Neural cell (in vitro differentiated cells): ENCODE data around the gene OR6P1. TPM values are rescaled to one million over a fixed set of nuclear protein-coding genes. Genes with fewer than 3 reads are reported as not detected.

Source experiments
- H2AFZ ChIP-seq: fragments of 200-600, 300-800 bp; sonication (generic), shearing (Covaris generic); 2 replicates; pipeline ENCODE4 v1.6.0; 2014; ENCODE audit warnings: low read depth, mild to moderate bottlenecking, antibody characterized with exemption, low read length, moderate library complexity
- H3F3A ChIP-seq: fragments of 200-600 bp; shearing (Covaris generic); 2 replicates; pipeline ENCODE4 v1.6.1; 2016; ENCODE audit warnings: mild to moderate bottlenecking, moderate library complexity, mixed read lengths, antibody characterized with exemption, low read length; ENCODE audit not compliant: insufficient read depth, poor library complexity, severe bottlenecking
- H3K27ac ChIP-seq: fragments of 200-600, 300-800 bp; sonication (generic), shearing (Covaris generic); 2 replicates; pipeline ENCODE4 v1.5.1; 2014; ENCODE audit warnings: mild to moderate bottlenecking, low read length, moderate library complexity
- H3K27me3 ChIP-seq: fragments of 300-800, 200-600 bp; sonication (generic), shearing (Covaris generic); 2 replicates; pipeline ENCODE4 v1.6.0; 2014; ENCODE audit warnings: mild to moderate bottlenecking, low read depth, low read length, moderate library complexity; ENCODE audit not compliant: insufficient read depth
- H3K36me3 ChIP-seq: fragments of 300-800, 200-600 bp; sonication (generic), shearing (Covaris generic); 2 replicates; pipeline ENCODE4 v1.5.1; 2014; ENCODE audit warnings: mild to moderate bottlenecking, antibody characterized with exemption, low read length, moderate library complexity; ENCODE audit not compliant: insufficient read depth
- H3K4me2 ChIP-seq: fragments of 300-800, 200-600 bp; sonication (generic), shearing (Covaris generic); 2 replicates; pipeline ENCODE4 v1.6.0; 2014; ENCODE audit warnings: mild to moderate bottlenecking, low read length
- H3K4me3 ChIP-seq: fragments of 300-800, 200-600 bp; sonication (generic), shearing (Covaris generic); 2 replicates; pipeline ENCODE4 v1.5.1; 2014; ENCODE audit warnings: mild to moderate bottlenecking, low read length, moderate library complexity
- H3K79me2 ChIP-seq: fragments of 200-600 bp; shearing (Covaris generic); replicated peaks from 2 replicates; pipeline ENCODE4 v1.6.0; 2014; ENCODE audit warnings: mild to moderate bottlenecking, low read length, moderate library complexity; ENCODE audit not compliant: insufficient read depth
- H3K9ac ChIP-seq: fragments of 300-800, 200-600 bp; sonication (generic), shearing (Covaris generic); 2 replicates; pipeline ENCODE4 v1.6.1; 2016; ENCODE audit warnings: mild to moderate bottlenecking, low read length, mixed read lengths
- H3K9me2 ChIP-seq: fragments of 200-600 bp; shearing (Covaris generic); 2 replicates; pipeline ENCODE4 v1.6.1; 2016; ENCODE audit warnings: mild to moderate bottlenecking, low read length, mixed read lengths; ENCODE audit not compliant: insufficient read depth
- H3K9me3 ChIP-seq: fragments of 200-600, 300-800 bp; sonication (generic), shearing (Covaris generic); 2 replicates; pipeline ENCODE4 v1.6.1; 2016; ENCODE audit warnings: mild to moderate bottlenecking, mixed run types, low read length, moderate library complexity, mixed read lengths
- H4K20me1 ChIP-seq: fragments of 200-600 bp; shearing (Covaris generic); 2 replicates; pipeline ENCODE4 v1.6.1; 2016; ENCODE audit warnings: mild to moderate bottlenecking, mixed run types; ENCODE audit not compliant: insufficient read depth
- EP300 ChIP-seq: fragments of 450-650 bp; conservative IDR thresholded peaks from 2 replicates; pipeline ENCODE4 v1.6.1; 2014; ENCODE audit warnings: antibody characterized with exemption, mild to moderate bottlenecking, moderate library complexity; ENCODE audit not compliant: poor library complexity, severe bottlenecking
- EZH2 ChIP-seq: fragments of 200-600, 300-800 bp; shearing (Covaris generic), sonication (generic); IDR thresholded peaks from 2 replicates; pipeline ENCODE4 v1.6.1; 2014; ENCODE audit warnings: antibody characterized with exemption, low read length, borderline replicate concordance, mild to moderate bottlenecking; ENCODE audit not compliant: insufficient read depth, poor library complexity, severe bottlenecking
- MXI1 ChIP-seq: fragments of 450-650 bp; conservative IDR thresholded peaks from 2 replicates; pipeline ENCODE4 v1.6.1; 2014; ENCODE audit warnings: antibody characterized with exemption, mild to moderate bottlenecking; ENCODE audit not compliant: poor library complexity, severe bottlenecking
- POLR2AphosphoS5 ChIP-seq: IDR thresholded peaks from 2 replicates; pipeline ENCODE4 v1.6.1; 2012
- RAD21 ChIP-seq: fragments of 450-650 bp; conservative IDR thresholded peaks from 2 replicates; pipeline ENCODE4 v1.6.1; 2014; ENCODE audit warnings: antibody characterized with exemption, mild to moderate bottlenecking, moderate library complexity
- SMC3 ChIP-seq: fragments of 450-650 bp; conservative IDR thresholded peaks from 2 replicates; pipeline ENCODE4 v1.6.1; 2014; ENCODE audit warnings: antibody characterized with exemption, mild to moderate bottlenecking, moderate library complexity; ENCODE audit not compliant: poor library complexity
- TAF1 ChIP-seq: IDR thresholded peaks from 2 replicates; pipeline ENCODE4 v1.6.1; 2012; ENCODE audit warnings: low read depth
- polyA plus RNA-seq: library from polyadenylated mRNA; depleted of rRNA; stranded (reverse); fragments of >200 nt; gene quantifications from 2 replicates; pipeline ENCODE4 v1.2.3, GENCODE V29; 2014
- TF ChIP-seq, protein P1 (sequence below): fragments of 450-650 bp; IDR thresholded peaks from 2 replicates; pipeline ENCODE4 v1.5.1; 2014; ENCODE audit warnings: antibody characterized with exemption, mild to moderate bottlenecking, moderate library complexity; ENCODE audit not compliant: poor library complexity, severe bottlenecking
- TF ChIP-seq, protein P2 (sequence below): IDR thresholded peaks from 2 replicates; pipeline ENCODE4 v1.6.1; 2012; ENCODE audit warnings: borderline replicate concordance

The OR6P1 gene
- polyA plus RNA-seq, 1 donor from 2014 or later: not detected

DNA sequence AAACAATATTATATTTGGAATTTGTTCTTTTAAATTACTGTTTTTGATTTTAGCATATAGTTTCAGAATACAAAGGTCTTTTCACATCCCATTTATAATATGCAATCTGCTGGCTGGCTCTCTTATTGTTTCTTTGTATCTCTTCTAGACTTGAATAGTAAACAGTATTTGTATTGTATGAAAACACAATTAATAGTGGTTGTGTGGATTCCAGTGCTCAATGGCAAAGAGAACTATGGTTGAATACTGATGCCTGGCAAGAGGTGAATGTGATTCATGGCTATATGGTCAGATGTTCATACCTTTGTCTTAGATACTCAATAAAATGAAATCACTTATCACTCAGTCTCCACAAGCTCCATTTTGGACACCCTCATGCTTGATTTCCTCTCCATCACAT lies 53.4 kb downstream of the OR6P1 start:
- no peak overlapping the region for H3K27ac ChIP-seq

More for the DNA sequence above, 53.4 kb downstream of the OR6P1 start:
- no peak overlapping the region for H2AFZ ChIP-seq
- TF ChIP-seq EP300 (no peak), MXI1 (no peak), TAF1 (no peak), EZH2 (no peak), RAD21 (no peak), POLR2AphosphoS5 (no peak), SMC3 (no peak)
- TF ChIP-seq, protein P1, sequence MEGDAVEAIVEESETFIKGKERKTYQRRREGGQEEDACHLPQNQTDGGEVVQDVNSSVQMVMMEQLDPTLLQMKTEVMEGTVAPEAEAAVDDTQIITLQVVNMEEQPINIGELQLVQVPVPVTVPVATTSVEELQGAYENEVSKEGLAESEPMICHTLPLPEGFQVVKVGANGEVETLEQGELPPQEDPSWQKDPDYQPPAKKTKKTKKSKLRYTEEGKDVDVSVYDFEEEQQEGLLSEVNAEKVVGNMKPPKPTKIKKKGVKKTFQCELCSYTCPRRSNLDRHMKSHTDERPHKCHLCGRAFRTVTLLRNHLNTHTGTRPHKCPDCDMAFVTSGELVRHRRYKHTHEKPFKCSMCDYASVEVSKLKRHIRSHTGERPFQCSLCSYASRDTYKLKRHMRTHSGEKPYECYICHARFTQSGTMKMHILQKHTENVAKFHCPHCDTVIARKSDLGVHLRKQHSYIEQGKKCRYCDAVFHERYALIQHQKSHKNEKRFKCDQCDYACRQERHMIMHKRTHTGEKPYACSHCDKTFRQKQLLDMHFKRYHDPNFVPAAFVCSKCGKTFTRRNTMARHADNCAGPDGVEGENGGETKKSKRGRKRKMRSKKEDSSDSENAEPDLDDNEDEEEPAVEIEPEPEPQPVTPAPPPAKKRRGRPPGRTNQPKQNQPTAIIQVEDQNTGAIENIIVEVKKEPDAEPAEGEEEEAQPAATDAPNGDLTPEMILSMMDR: no peak
- TF ChIP-seq, protein P2, sequence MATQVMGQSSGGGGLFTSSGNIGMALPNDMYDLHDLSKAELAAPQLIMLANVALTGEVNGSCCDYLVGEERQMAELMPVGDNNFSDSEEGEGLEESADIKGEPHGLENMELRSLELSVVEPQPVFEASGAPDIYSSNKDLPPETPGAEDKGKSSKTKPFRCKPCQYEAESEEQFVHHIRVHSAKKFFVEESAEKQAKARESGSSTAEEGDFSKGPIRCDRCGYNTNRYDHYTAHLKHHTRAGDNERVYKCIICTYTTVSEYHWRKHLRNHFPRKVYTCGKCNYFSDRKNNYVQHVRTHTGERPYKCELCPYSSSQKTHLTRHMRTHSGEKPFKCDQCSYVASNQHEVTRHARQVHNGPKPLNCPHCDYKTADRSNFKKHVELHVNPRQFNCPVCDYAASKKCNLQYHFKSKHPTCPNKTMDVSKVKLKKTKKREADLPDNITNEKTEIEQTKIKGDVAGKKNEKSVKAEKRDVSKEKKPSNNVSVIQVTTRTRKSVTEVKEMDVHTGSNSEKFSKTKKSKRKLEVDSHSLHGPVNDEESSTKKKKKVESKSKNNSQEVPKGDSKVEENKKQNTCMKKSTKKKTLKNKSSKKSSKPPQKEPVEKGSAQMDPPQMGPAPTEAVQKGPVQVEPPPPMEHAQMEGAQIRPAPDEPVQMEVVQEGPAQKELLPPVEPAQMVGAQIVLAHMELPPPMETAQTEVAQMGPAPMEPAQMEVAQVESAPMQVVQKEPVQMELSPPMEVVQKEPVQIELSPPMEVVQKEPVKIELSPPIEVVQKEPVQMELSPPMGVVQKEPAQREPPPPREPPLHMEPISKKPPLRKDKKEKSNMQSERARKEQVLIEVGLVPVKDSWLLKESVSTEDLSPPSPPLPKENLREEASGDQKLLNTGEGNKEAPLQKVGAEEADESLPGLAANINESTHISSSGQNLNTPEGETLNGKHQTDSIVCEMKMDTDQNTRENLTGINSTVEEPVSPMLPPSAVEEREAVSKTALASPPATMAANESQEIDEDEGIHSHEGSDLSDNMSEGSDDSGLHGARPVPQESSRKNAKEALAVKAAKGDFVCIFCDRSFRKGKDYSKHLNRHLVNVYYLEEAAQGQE: no peak
- no peaks in the 10 kb centered on the region for H3K9me2 ChIP-seq
- H3F3A ChIP-seq: no peaks in the 10 kb centered on the region
- no peaks in the 10 kb centered on the region for H3K9me3 ChIP-seq
- H3K4me3 ChIP-seq: no peak overlapping the region
- no peaks in the 10 kb centered on the region for H3K27me3 ChIP-seq
- H3K36me3 ChIP-seq: no peaks in the 10 kb centered on the region
- H3K79me2 ChIP-seq: no peaks in the 10 kb centered on the region
- H3K4me2 ChIP-seq: no peak overlapping the region
- H4K20me1 ChIP-seq: no peaks in the 10 kb centered on the region
- no peak overlapping the region for H3K9ac ChIP-seq

Other genes with a start within 250 kb of the OR6P1 start
- not detected in 2 replicates for gene CD1B, start 239.0 kb downstream of the OR6P1 start, polyA plus RNA-seq
- gene CD1E, start 216.7 kb downstream of the OR6P1 start, polyA plus RNA-seq: not detected in 2 replicates
- not detected in 2 replicates for gene OR10T2, start 171.1 kb downstream of the OR6P1 start, polyA plus RNA-seq
- not detected in 2 replicates for gene OR10K2, start 144.3 kb downstream of the OR6P1 start, polyA plus RNA-seq
- not detected in 2 replicates for gene OR10K1, start 108.7 kb downstream of the OR6P1 start, polyA plus RNA-seq
- gene OR10R2, start 98.4 kb downstream of the OR6P1 start, polyA plus RNA-seq: not detected in 2 replicates
- gene OR6Y1, start 16.2 kb downstream of the OR6P1 start, polyA plus RNA-seq: not detected in 2 replicates
- gene OR10X1, start 9.3 kb upstream of the OR6P1 start, polyA plus RNA-seq: not detected in 2 replicates
- not detected in 2 replicates for gene OR10Z1, start 34.7 kb upstream of the OR6P1 start, polyA plus RNA-seq
- not detected in 2 replicates for gene SPTA1, start 116.1 kb upstream of the OR6P1 start, polyA plus RNA-seq
- not detected in 2 replicates for gene OR6K2, start 130.1 kb upstream of the OR6P1 start, polyA plus RNA-seq
- not detected in 2 replicates for gene OR6K3, start 150.1 kb upstream of the OR6P1 start, polyA plus RNA-seq
- not detected in 2 replicates for gene OR6K6, start 184.1 kb upstream of the OR6P1 start, polyA plus RNA-seq
- gene OR6N1, start 201.6 kb upstream of the OR6P1 start, polyA plus RNA-seq: not detected in 2 replicates
- gene OR6N2, start 210.6 kb upstream of the OR6P1 start, polyA plus RNA-seq: not detected in 2 replicates